CD4-positive, alpha-beta T cell treated with Interleukin-17A for 1 hour (primary cell): ENCODE results near the gene FARS2.

Experiments used
- DNase-seq: peaks from one replicate; pipeline ENCODE4 v3.0.0-alpha.2; 2020

The FARS2 gene

DNA sequence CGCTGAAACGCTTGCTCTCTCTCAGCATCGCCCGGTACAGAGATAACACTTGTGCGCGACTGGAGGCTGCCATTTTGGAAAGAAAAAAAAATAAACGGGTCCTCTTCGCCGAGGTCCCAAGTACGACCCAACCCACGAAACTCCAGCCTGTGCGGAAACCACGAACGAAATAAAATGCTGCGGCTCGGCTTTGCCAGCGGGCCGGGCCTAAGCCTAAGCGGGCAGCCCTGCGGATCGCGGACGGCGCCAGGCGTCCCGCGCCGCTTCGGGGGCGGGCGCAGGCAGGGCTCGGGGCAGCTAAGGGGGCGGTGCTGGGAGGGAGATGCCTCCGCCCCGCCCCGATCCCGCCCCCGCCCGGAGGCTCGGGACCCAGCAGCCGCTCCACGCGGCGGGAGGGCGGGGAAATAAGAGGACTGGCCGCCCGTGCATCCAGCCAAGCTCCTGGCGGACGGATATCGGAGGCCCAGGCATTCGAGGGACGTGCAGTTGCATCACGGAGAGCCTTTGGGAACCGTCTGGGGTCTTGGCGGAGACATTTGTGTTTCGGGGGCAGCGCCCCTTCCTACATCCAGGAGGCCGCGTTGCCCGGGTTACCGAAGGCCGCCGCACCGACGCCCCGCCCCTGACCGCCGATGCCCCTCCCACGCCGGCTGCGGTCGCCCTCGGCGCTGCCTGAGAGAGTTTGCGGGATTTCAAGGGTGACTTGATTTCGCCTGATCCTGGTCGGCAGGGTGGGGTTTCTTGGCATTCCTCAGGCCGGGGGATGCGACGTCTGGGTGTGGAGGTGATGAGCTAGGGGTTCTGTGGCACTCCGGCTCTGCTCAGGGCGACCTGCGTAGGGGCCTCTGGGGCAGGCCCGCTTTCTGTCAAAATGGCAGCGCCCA, at the start of gene FARS2, which contains the start of gene LYRM4:
TSS of gene FARS2 (plus strand) at position 853 of the 884 bp plus-strand sequence.
TSS of gene LYRM4 (minus strand) at position 290 of the 884 bp plus-strand sequence. CDS start at position 73, 217 bp downstream.
- peak; percentile 92 for DNase-seq

DNA sequence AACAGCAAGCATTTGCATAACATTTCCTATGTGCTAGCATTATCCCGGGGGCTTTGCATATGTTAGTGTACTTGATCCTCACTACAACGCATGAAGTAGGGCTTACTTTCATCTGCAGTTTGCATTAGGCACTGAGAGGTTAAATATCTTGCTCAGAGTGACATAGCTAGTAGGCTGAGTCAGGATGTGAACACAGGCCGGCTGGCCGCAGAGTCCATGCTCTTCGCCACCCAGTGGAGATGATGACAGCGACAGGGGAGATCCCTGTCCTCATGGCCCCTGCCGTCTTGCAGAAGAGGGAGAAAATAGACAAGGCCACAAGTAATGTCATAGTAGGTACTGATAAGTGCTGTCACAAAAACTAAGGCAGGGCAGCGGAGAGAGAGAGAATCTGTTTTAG, 47.5 kb upstream of the FARS2 start:
- DNase-seq: no peak

DNA sequence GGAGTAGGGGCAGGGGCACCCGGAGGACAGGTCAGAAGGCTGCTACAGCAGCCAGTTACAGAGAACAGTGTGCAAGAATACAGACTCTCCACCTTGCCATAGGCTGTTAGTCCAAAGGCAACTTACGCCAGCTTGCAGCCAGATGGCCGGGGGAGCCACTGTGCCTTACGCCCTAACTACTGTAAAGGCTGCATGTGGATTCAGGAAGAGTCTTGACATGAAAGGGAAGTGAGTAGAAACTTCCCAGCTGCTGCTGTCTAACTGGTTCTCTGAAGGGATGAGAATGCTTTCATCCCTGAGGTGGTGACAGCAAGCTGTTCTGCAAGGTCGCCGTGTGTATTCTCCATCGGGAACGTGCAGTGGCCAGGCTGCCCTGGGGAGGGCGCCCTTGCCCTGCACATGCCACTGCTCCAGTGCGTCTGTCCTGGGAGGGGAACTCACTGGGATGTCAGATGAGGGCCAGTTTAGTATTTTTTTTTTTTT, 46.7 kb upstream of the FARS2 start:
- no peak for DNase-seq

DNA sequence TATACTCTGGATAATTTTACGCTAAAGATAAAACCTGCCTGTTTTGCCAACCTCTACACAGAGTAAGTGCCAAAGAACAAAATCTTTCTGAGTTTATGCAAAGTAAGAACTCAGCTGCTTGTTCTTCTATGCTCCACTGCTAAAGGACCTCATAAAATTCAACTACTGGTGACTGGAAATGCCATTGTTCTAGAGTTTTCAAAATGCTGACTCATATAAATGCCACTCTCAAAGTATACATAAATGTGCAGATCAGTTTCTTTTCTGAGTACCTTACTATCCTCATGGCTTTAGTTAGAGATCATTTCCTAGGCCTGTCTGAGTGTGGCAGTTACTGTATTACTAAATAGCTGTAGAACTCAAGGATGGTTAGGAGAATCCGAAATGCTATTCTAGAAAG, 46.2 kb upstream of the FARS2 start:
- DNase-seq: no peak

DNA sequence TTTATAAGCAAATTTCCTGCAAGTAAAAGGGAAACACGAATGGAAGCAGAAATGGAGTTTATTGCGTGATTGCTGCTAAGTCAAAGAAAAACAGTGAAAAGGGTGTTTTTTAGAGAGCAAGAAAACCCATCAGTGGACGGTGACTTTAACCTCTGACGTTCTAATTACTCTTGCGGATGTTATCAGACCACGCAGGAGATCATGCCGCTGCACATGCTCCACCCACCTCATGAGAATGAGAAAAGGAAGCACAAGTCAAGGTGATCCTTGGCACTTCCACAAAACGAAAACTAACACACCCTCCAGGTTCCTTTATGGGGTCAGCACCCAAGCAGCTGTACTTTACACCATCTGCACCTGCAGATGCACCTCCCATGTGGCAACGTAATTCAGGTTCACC, 45.5 kb upstream of the FARS2 start:
- DNase-seq: no peak

DNA sequence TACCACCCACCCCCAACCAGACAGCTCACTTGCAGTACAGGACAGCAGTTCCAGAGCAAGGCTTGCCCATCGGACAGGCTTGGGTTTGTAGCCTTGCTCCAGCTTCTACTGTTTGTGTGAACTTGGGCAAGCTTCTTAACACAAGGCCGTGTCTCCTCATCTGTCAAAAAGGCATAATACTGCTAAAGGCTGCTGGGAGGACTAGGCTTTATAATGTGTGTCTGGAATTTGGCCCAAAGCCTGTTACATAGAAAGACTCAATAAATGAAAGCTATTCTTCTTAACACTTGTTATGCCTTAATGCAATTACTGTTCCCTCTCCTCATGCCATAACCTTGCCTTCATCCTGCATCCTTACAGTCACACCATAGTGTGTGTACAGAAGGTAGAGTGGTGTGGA, 44.0 kb upstream of the FARS2 start:
- DNase-seq: no peak

DNA sequence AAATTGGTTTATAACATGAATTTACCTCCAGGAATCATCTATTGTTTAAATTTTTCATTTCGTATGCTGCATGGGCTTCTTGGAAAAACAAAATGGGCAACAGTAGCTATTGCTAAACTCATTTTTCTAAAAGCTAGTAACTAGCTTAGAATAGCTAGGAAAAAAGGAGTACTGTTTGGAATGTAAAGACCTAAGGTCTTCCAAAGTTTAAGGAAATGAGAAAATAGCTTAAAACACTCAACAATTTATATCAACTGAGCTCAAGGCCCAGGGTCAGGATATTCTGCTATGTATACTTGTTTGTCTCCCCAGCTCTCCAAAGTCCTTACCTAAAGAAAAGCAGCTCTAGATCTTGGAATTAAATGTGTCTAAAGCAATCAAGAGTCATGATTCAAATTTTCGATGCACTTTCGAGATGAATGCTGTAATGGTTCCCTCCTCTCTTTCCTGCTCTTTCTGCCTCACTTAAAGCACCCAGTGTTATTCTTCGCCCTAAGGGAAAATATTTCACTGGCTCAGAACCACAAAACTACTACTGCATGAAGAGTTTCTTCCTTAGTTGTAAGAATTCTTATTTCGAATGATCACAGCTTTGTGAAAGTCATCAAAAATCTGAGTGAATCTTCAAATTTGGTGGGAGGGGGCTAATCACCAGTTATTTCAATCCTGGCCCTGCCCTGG, 42.2 kb upstream of the FARS2 start:
- DNase-seq: no peak

DNA sequence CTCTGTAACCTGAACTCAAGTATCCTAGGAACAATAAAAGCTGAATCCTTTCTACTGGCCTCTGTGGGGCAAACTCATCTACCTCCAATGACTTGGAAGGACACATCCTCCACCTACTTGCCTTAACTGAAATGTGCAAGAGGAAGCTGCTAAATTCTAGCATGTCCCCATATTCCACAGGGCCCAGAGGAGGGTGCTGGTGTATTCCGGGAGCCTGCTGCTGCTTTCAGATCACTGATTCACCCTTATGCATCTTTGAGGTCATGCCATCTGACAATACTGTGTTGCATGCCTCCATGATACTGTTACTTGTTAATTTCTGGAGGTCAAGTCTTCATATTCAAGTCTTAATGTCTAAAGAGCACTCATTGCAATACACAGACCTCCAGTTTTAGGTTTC, 40.9 kb upstream of the FARS2 start:
- no peak for DNase-seq

DNA sequence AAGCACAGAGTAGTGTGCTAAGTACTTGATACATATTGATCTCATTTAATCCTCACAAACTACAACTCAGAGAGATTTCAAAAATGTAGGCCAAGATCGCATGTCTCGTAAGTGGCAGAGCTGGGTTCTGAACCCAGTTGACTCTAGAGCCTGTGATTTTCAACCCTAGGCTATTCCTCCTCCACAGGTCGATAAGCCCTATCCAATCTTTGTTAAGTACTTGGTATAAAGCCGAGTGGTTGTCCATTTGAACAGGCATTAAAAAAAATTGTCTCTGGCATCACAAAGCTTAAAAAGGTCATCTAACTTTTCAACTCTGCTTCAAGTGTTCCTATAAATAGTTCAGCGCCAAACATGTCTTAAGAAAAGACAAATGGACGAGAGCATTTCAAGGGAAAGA, 38.0 kb upstream of the FARS2 start:
- no peak for DNase-seq

DNA sequence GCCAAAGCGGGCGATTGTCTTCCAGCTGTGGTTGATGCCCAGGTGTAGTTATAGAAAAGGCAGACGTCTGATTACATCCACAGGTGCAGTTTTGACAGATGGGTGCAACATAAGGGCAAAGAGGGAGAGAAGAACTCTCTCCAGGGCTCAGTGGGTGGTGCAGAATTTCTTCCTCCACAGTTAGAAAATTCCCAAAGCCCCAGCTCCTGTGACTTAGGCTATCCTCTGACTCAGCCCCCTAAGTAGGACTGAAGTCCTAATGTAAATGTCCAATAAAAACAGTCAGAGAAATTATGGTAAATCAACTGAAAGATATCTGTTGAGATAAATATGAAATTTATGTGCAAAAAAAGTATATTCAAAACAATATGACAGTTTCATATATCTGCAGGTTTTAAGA, 32.0 kb upstream of the FARS2 start:
- DNase-seq: no peak

DNA sequence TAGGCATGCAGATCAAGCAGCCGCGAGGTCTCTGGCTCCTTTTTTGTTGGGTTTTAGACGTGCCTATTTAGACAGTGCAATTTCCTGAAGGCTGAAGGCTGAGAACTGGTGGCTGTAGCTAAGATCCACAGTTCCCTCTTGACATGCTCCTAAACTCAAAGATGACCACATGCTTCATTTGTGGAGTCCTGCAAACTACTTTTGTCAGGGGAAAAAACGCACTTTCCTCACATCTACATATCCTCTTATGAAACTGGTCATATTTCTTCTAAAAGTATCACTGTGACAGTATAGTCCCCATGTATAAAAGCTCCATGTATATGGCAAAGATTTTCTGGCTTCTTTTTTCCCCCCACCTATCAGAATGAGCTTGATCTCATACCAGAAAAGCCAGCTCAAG, 31.2 kb upstream of the FARS2 start:
- DNase-seq: no peak

DNA sequence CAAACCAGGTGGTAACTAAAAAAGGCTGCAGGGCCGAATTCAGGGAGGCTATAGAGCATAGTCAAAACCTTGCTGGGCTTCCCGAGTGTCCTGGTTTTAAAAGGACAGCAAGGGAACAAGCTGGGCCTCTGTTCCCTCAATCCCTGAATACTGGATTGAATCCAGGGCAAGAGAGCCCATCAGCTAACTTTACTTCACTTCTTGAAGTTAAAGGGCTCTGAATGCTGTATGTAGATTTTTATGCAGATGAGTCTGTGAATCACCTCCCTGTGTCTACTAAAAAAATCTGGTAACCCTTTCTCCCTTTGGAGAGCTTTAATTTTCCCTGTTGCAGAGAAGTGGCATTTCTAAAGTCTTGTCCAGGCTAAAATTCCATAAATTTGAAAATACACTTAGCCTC, 30.0 kb upstream of the FARS2 start:
- DNase-seq: no peak

DNA sequence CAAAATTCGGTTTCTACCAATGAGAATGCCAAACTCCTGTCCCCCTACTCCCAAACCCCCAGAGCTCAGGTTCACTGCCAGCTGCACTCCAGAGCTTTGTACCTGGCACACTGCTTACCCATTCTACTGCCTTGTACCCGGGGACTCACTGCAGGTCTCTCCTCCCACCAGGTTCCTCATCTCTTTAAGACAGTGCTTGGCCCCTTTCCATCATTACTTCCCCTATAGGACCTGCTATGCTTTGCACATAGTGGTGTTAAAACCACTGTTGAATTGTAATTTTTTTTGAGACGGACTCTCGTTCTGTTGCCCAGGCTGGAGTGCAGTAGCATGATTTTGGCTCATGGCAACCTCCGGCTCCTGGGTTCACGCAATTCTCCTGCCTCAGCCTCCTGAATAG, 26.4 kb upstream of the FARS2 start:
- DNase-seq: no peak

DNA sequence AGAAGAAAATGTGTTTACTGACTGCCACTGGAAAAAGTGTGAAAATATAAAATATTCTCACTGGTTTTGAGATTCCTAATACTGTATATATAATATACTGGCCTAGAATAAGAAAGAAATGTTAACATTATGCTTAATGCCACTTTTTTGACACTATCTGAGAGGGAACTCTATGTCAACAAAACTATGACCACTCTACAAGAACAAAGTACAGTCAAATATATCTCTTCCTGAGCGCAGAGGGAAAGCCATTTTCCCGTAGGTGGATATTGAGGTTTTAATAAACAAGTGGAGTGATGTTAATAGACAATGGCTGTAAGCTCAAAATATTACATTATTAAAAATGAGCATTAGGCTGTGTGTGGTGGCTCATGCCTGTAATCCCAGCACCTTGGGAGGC, 25.5 kb upstream of the FARS2 start:
- no peak for DNase-seq

DNA sequence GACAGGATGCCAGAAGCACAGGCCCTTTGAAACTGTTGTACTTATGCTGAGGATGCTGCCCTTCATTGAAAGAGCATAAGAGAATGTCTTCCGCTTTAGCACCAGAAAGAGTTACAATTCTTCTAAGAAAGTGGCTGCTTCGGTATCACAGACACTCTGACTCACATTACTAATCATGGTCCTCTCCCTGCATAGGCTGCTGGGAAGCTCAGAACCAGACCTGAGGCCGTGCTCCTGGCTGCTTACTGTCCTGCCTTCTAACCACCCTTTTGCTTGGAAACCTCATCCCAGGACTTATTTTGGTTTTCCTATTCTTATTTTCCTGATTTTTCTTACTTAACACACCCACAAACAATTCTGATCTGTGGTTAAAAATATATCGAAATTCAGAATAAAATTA, 23.5 kb upstream of the FARS2 start:
- DNase-seq: no peak

DNA sequence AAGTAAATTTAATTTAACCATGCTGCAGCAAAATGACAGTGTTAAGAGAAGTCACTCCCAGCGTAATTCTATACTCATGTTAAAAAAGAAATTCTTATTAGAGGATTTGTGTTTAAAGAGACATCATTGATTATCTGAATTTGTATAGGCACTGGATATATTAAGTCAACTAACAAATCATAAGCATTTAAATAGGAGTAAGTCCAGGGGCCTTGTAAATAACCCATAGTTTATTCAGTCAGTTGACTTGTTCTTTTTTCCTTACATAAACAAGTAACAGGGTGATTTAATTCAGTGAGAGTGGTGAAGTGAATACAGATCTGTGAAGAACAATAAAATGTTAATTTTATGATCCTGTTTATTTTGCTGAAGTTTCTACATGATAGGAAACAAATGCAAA, 23.0 kb upstream of the FARS2 start:
- no peak for DNase-seq

DNA sequence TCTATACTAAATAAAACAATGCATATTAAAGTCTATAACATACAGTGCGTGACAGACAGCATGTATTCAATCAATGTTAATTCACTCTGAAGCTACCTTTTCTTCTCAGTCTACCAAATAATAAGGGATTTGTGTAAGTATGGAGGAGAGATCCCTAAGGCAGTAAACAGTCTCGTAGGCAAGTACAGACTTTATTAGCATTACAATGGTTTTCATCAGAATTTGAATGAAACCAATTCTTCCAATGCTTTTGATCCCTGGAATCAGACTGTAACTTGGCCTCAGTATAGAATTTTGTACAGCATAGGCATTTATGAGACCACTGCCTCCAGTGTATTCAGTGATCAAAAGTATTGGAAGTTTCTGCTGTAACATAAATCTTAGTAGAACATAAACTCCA, 20.1 kb upstream of the FARS2 start:
- no peak for DNase-seq

DNA sequence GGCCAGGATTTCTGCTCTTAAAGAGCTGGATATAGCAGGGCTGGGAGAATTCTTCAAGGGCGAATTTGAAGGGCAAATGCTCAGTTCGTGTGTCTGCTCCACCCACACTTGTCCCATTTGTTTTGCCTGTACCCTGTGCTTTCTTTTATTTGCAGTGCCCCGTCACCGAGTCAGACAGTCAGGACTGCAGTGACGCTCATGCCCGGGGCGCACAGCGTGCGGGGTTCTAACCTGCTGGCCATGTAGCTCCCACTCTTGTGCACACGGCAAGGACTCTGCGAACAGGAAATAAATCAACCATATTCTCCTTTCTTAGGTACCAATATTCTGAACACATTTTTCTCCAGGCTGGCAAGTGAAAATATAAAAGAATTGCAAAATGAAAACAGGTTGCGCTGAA, 18.2 kb upstream of the FARS2 start:
- DNase-seq: no peak

DNA sequence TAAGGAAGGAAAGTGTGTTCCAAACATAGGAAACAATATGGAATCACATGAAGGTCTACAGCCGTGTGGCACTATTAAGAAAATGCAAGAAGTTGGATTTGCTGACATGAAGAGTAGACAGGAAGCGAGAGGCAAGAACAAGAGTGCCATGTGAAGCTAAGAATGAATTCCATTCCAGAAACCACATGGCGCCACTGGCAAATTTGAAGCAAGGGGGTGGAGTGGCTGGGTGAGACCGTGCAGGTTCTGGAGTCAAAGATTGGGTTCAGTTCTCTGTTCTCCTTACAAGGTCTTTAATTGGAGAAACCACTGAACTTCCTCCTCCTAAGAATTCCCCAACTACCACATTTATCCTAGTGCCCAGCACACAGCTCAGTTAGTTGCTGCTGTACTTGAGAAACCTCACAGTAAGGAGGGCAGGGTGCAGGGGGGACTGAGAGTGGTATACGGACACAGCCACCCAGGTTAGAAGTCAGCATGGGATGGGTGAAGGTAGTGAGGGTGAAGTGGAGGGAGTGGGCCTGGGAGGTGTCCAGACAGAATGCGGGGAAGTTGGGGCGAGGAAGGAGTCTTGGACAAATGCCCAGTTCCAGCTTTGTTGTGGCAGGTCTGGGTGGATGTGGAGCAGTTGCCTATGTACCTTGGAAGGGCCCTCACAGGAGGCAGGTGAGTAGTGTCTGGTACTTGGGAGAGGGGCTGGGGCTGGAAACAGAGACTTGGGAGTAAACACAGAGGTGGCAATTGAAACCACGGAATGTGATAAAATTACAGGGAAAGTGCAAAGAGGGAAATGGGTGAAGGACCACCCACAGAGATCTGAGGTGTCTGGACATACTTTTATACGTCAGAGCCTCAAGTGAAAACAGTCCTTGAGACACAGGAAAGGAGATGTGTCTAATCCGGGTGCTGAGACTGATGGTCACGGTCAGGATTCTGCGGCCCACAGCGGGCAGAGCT, 14.9 kb upstream of the FARS2 start:
- DNase-seq: no peak

DNA sequence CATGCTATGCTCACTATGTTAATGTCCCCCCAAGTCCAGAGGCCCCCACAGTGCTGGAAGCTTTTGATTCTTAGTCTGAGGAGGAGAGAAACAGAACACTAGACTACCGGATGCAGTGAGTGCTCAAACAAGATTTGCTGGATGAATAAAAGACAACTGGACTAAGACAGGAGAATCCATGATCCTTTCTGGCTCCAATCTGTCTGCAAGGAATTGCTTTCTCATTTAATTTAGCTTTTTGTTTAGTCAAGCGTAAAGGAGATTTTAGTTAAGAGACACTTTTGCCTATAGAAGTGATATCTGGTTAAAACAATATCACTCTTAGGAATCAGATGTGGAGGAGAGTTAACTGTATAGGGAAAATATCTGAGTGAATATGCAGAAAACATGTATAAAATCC, 14.1 kb upstream of the FARS2 start:
- no peak for DNase-seq

DNA sequence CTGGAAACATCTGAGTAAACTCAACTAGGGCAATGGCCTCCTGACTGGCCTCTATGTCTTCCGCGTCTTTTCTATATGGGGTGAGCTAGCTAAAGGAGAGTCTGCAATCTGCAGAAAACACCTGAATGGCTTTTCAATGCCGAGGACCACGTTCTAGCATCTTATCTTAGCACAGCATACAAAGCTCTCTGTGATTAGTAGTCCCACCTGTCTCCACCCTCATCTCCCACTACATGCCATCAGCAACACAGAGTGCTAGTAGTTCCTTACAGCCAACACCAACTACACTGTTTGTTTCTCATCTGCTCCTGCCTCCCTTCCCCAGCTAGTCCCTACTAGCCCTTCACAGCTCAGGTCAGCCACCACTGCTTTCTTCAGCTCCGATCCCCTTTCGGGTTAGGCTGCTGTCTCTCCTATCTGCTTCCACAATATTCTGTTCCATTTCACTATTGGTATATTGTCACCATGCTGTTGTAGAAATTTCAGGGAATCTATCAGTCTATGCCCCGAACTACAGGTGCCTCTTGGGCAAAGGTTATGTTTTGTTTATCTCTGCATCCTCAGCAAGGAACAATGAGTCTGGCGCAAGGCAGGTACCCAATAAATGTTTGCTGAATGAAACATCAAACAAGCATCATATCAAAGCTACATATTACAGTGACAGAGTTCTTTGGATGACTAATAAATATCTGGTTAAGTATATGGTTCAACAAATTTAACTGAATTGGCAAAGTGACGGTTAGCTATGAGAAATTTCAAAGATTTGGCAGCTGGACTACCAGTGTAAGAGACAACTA, 12.8 kb upstream of the FARS2 start:
- no peak for DNase-seq

DNA sequence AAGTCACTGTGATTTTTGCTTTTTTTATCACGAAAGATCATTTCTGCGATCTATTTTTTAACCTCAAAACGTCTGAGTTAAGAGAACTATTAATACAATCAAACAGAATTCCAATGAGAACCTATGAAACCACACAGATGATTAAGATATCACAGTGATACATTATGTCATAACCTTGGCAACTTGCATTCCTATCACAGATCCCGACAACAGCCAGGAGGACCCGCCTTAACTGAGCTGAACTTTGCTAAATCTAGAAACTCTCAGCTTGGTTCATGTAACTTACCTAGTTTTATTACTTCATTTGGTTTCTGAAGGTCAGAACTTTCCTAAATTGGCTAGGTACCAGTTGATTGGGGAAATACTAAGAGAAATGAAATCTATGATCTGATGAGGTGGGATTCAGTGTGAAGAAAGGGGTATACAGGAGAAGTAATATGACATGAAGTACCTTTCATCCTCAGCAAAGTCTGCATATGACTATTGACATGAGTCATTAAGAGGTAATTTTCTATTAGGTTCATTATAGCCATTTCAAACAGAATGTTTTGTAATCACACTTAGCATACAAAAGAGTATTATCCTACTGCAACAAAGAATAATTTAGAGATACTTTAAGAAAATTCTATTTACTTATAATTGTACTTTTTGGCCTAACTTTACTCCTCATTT, 11.7 kb upstream of the FARS2 start:
- no peak for DNase-seq
